ENCODE results near the gene FBXO21.
"Not testable (repeated sequence)": the region's sequence is repeated elsewhere in the genome, so short reads cannot be mapped to it uniquely, and the experiment has no call there.

FBXO21 gene

DNA sequence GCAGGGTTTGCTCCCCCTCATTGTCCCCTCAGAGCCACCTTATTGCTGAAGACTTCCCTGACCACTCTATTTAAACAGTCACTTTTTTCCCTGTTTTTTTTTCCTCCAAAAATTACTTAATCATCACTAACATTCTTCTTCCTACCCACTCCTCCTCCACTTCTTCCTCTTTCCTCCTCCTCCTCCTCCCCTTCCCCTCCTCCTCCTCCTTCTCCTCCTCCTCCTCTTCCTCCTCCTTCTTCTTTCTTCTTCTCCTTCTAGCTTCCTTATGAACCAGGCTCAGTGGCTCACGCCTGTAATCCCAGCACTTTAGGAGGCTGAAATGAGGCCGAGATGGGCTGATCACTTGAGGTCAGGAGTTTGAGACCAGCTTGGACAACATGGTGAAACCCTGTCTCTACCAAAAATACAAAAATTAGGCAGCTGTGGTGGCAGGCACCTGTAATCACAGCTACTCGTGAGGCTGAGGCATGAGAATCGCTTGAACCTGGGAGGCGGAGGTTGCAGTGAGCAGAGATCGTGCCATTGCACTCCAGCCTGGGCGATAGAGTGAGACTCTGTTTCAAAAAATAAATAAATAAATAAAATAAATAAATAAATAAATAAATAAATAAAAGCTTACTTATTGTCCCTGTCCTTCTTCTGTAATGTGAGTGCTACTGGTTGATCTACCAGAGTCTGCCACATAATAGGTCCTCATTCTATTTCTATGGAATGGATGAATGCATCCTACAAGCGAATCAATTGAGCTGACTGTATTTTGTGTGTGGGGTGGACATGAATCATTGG lies 9.9 kb upstream of the FBXO21 start:
- DNase-seq, result not testable (repeated sequence)

DNA sequence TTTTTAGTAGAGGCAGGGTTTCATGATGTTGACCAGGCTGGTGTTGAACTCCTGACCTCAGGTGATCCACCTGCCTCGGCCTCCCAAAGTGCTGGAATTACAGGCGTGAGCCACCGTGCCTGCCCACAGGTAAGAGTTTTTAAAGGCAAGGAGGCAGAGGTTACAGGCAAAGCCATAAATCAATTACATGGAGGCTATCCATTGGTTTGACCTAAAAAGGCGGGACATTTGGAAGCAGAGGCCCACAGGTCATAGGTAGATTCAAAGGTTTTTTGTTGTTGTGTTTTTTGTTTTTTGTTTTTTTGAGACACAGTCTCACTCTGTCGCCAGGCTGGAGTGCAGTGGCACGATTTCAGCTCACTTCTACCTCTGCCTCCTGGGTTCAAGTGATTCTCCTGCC lies 6.1 kb upstream of the FBXO21 start:
- DNase-seq, result not testable (repeated sequence)

DNA sequence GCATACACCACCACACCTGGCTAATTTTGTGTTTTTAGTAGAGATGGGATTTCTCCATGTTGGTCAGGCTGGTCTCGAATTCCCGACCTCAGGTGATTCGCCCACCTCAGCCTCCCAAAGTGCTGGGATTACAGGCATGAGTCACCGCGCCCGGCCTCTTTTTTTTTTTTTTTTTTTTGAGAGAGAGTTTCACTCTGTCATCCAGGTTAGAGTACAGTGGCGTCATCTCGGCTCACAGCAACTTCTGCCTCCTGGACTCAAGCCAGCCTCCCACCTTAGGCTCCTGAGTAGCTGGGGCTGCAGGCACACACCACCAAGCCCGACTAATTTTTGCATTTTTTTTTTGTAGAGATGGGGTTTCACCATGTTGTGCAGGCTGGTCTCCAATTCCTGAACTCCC lies 4.8 kb upstream of the FBXO21 start:
- not testable (repeated sequence) for DNase-seq

DNA sequence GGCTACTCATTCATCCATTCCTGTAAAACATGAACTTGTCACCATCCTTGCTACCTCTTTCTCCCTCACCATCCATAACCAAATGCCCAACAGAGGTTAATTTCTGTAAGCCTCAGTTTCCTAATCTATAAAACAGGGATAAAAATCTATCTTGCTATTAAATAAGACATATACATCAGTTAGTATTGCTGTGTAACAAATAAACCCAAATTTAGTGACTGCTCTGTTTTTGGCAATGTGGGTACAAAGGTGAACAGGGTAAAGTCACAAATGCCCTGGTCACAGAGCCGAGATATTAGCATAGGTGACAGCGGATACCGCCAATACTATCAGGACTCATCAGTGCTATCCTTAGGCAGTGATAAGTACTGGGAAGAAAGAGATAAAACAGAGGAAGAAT lies 3.6 kb upstream of the FBXO21 start:
- DNase-seq, result no peak

DNA sequence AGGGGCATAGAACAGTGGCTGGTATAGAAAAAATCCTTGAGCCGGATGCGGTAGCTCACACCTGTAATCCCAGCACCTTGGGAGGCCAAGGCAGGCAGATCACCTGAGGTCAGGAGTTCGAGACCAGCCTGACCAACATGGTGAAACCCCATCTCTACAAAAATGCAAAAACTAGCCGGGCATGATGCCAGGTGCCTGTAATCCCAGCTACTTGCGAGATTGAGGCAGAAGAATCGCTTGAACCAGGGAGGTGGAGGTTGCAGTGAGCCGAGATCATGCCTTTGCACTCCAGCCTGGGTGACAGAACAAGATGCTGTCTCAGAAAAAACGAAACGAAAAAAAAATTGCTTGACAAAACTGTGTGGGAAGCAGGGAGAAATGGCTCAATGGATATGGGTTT lies 2.3 kb upstream of the FBXO21 start:
- DNase-seq, result not testable (repeated sequence)

DNA sequence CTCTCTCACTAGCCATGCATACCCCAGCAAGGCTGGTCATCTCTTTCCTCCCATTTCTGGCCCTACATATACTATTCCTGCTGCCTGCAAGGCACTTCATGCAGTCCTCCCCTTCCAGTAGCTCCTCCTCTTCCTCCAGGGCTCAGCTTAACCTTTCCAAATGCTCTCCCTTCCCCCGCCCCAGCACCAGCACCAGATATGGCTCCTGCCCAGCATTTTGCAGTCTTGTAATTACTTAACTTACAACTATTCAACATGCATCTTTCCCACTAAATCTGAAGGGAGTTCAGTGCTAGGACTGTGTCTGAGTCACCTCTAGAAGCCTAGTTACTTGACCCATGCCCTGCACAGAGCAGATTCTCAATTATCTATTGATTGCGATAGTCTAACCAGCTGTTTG lies 1.8 kb upstream of the FBXO21 start:
- DNase-seq, result no peak

DNA sequence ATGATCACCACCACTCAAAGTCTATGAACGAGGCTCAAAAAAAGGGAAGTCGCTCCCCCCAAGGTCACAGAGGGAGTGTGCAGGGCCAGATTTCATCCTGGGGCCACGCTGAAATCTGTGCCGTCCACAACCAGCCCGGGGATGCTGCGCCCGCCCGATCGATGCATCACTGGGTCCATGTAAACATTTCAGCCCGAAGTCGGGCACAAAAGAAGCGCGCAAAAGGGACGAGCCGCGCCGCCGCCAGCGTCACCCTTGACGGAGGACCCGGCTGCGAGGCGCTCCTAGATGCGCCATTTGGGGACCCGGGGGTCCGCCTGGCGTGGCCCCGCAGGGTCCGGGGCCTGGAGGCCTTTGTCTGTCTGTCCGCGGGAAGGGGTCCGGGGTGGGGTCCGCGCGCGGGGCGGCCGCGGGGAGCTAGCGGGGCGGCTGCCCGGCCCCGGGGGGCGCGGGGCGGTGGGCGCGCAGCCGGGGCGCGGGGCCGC lies 503 bp downstream of the FBXO21 start:
- DNase-seq, result no peak

DNA sequence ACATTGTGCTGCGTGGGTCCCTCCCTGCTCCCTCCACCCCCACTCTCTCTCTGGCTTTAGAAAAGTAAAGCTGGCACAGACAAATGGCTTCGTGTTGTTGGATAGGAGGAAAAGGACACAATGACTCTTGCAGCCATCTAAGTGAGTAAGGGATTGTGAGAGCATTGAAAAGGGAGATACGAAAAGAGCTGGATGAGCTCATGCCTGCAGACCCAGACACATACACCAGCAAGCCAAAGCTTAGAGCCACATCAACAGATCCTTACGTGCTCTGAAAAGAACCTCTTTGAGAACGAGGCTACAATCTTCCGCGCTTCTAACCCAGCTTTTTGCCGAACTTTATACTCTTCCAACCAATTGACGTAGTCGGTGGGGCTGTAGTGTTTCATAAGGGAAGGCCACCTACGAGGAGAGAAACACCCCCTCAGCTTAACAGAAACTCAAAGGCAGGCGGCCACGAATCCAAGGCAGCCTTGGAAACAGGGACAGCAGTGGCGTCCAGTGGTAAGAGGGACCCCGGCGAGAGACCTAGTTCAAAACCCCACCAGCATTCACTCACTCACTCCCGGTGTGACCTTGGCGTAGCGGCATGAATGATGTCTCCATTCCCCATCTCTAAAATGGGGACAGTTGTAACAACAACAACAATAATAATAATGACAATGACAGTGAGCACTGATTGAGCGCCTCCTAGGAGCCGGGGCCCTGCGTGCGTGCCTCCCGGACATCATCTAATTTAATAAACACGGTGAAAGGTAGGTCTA lies 1.1 kb downstream of the FBXO21 start:
- no peak for DNase-seq

DNA sequence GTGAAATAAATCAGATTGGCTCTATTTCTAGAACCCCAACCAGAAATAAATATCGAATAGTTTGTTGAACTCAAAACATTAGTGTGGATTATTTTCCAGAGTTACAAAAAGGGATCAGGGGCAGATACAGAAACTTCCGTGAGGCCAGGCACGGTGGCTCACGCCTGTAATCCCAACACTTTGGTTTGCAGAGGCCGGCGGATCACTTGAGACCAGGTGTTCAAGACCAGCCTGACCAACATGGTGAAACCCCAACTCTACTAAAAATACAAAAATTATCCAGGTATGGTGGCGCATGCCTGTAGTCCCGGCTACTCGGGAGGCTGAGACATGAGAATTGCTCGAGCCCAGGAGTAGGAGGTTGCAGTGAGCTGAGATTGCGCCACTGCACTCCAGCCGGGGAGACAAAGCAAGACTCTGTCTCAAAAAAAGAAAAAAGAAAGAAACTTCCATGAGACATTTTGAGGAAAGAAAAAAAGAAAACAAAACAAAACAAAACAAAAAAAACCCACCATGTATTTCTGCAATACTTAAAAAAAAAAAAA lies 2.1 kb downstream of the FBXO21 start:
- DNase-seq, result no peak

DNA sequence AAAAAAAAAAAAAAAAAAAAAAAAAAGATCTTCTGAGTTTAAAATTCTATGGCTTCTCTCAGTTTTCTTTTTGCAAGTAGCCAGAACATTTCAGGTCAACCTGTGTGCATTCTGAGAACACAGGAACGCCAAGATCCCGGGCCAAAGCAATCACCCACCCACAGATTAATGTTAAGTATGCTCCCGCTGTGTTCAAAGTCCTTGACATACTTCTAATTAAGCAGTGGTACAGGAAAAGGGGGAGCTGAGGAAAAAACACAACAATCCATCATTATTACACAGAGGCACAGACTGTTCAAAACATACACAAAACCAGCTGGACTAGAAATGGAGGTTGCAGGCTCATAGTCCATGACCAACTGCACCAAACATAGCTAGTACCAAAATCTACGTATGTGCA lies 2.8 kb downstream of the FBXO21 start:
- DNase-seq, result no peak

DNA sequence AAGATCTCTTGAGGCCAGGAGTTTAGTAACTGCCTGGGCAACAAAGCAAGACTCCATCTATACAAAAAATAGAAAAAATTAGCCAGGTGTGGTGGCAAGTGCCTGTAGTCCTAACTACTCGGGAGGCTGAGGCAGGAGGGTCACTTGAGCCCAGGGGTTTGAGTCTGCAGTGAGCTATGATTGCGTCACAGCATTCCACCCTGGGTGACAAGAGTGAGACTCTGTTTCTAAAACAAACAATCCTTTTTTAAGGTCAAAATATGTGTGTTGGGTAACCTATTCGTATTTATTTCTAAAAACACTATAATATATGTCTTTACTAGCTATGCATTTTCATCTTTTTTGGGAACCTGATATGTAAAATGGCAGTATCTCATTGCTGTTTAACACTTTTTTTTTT lies 7.4 kb downstream of the FBXO21 start:
- DNase-seq, result no peak

DNA sequence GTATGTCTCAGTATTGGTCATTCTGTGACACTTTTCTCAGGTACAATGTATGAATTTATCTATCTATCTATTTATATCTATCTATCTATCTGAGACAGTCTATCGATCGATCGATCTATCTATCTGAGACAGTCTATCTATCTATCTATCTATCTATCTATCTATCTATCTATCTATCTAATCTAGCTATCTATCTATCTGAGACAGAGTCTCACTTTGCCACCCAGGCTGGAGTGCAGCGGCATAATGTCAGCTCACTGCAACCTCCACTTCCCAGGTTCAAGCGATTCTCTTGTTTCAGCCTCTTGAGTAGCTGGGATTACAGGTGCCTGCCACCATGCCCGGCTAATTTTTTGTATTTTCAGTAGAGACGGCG lies 8.8 kb downstream of the FBXO21 start:
- not testable (repeated sequence) for DNase-seq

DNA sequence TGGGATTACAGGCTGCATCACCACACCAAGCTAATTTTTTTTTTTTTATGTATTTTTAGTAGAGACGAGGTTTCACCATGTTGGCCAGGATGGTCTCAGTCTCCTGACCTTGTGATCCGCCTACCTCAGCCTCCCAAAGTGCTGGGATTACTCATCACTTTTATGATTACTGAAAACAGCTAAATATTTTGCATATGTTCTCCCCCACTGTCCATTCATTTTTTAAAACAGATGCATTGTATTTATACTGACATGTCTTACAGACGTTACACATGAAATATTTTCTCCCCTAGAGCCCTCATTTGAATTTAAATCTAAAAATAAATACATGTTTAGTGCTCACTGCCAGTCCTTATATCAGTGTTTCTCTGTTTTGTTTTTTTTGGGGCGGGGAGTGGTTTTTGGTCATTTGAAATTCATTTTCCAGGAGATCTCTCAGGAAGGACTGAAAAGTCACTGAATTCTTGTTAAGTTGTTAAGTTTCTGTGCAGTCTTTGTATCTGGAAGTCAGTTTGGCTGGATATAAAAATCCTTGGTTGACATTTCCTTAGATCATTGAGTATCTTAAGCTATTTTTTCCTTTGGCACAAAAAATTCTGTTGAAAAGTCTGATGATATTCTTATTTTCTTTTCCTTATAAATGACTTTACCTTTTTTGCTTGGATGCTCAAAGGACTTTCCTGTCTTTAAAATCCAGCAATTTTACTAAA lies 9.4 kb downstream of the FBXO21 start:
- DNase-seq, result no peak

DNA sequence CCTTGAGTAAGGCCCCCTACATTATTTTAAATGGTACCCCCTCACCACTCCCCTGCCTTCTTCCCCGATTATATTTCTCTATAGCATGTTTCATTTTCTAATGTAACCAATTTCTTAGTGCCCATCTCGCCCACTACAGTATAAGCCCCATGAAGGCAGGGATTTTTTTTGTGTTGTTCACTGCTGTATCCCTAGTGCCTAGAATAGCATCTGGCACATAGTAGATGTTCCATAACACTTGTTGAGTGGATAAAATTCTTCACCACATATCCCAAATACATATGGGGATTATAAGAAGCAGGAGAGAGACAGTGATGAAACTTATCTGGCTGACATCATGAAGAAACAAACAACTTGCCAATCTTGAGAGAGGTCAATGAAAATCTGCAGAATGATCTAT lies 11.5 kb downstream of the FBXO21 start:
- DNase-seq, result no peak

DNA sequence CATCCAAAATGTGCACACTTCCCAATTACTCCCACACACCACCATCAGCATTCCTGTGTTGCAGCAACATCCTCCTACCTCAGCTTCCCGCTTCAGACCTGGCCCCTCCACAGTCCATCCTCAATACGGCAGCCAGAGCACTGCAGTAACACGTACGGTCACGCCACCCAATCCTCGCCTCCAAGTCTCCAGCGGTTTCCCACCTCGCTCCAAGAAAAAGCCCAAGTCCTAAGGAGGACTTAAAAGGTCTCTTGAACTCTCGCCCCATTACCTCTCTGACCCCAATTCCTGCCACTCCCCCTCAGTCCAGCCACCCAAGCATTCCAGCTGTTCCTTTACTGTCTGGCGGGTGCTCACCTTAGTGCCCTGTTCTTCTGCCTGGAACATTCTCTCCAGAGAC lies 12.0 kb downstream of the FBXO21 start:
- no peak for DNase-seq

DNA sequence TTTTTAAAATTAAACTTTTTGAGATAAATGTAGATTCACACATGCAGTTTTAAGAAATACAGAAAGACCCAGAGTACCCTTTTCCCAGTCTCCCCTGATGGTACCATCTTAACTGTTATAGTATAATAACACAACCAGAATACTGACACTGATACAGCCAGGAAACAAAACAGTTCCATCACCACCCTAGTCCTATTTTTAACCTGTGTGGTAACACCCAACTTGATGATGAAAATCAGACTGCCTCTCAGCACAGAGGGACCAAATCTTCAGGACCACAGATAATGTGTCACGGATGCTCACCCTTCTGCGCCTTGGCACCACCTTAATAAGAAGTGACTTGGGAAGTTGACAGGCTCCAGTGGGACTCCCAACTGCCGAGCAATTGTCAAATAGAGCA lies 18.1 kb downstream of the FBXO21 start:
- DNase-seq, result no peak

DNA sequence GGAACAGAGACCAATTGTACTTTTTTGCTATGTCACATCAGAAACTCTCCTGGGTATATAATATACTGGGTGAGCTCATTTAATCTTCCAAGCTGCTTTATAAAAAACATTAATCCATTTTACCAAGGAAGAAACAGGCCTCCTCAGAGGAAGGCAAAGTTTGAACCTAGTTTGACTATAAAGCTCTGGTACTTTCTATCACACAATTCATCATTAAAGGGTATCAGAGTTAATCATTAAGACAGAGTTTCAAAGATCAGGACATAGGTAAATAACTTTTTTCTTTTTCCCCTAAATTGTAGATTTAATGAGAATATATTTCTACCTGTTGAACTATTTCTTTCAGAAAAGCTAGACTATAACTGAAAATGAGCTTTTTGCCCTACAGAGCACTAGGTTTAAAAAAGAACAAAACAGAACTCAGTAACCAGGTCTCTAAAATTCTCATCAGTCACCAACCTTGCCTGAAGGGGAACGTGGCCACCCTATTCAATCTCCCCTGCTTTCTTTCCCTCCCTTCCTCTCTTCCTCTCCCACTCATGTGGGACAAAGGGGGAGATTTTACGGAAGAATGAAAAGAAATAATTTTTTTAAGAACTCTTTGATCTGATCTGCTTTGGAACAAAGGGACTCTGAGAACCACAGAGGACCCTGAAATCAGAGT lies 18.6 kb downstream of the FBXO21 start:
- DNase-seq, result no peak

DNA sequence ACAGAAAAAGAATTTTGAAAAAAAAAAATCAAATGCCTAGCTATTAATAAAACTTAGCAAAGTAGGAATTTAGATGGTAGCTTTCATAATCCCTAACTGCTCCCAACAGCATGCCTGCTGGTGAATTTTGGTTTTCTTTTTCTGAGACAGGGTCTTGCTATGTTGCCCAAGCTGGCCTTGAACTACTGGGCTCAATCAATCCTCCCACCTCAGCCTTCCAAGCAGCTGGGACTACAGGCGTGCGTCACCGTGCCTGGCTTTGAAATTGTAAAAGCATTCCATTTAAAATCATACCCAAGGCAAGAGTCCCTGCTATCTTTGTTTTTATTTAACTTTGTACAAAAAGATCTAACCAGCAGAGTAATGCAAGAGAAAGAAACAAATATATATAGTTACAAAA lies 20.7 kb downstream of the FBXO21 start:
- DNase-seq, result no peak

DNA sequence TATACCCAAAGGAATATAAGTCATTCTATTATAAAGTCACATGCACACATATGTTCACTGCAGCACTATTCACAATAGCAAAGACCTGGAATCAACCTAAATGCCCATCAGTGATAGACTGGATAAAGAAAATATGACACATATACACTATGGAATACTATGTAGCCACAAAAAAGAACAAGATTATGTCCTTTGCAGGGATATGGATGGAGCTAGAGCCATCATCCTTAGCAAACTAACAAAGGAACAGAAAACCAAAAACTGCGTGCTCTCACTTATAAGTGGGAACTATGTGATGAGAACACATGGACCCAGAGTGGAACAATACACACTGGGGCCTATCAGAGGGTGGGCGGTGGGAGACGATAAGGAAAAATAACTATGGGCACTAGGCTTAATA lies 21.3 kb downstream of the FBXO21 start:
- no peak for DNase-seq

DNA sequence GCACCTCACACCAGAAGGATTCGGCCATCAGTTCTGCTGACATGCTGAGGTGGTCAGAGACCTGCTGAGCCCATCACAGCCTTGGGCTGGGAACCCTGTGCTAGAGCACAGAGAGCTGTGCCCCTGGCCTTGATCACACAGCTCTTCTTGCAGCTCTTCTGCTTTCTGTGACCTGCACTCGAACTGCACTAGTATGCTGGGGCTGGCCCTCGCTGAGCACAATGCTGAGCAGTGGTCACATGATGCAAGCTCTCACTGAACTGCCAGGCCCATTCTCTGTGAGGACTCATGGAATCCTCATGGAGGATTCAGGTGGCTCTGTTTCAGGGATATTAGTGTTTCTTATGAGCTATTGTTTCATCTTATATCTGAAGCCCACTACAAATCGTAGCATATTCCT lies 22.5 kb downstream of the FBXO21 start:
- DNase-seq, result no peak

DNA sequence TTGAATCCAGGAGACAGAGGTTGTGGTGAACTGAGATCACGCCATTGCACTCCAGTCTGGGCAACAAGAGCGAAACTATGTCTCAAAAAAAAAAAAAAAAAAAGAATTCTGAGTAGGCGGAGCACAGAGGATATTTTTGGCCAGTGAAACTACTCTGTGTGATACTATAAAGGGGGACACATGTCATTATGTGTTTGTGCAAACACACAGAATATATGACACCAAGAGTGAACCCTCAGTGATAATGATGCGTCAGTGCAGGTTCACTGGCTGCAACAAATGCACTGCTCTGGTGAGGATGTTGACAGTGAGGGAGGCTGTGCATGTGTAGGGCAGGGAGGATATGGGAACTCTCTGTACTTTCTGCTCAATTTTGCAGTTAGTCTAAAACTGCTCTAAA lies 24.2 kb downstream of the FBXO21 start:
- no peak for DNase-seq

DNA sequence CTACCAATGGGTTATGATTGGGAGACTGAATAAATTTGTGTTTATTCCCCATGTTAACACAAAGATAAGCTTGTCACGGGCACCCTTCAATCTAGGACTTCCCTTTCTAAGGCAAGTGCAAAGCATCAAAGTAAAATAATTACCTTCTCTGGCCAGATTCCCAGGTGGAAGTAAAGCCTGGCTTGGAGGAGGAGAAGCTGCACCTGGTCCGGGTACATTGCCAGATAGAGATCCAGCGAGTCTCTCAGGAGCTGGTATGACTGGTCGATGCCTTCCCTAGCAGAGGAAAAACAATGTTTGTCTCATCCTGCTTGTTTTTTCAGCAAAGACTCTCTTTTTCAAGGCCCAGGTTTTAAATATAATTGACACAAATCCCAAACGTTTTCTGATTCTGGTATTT lies 24.9 kb downstream of the FBXO21 start:
- DNase-seq, result no peak

DNA sequence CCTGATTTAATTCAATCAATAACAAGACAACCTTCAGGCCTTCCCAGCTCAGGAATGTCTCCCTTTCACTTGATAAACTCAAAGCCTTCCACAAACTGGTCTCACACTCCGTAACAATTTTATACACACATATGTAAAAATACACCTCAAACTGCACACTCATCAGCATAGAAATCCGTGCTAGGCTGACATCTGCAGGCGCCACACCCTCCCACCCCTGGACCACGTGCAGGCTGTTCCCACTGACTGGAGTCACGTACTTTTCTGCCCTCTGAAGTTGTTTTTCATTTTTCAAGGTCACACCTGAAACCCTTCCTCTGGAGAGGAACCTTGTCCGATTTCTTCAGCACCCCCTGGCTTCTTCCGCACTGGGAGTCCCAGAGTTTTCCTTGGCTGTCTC lies 27.6 kb downstream of the FBXO21 start:
- no peak for DNase-seq
